Measurements from ENCODE around the gene ZCCHC17.
A peak's percentile ranks its signal among the peaks of the same experiment; 100 is the strongest.

The ZCCHC17 gene

DNA sequence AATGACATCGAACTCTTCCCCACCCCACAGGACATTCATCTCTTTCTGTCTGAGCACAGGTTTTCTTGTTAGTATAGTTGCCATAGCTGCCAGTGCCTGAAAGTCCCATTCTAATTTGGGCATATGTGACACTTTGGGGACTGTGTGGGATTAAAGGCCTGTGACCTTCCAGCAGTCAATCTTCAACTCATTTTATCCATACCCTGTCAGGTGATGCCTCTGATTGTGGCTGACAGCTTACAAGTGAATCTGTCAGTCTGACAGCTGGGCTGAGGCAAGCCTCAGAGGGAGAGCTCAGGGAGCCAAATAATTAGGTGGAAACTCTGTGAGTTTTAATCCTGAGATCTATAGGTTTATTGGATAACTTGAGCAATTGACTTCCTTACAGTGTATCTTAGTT, 29.6 kb downstream of the ZCCHC17 start:
- H3K4me3 ChIP-seq (ENCODE audit: low read depth, low read length) = no peak overlapping the region
- TF ChIP-seq, protein P1, sequence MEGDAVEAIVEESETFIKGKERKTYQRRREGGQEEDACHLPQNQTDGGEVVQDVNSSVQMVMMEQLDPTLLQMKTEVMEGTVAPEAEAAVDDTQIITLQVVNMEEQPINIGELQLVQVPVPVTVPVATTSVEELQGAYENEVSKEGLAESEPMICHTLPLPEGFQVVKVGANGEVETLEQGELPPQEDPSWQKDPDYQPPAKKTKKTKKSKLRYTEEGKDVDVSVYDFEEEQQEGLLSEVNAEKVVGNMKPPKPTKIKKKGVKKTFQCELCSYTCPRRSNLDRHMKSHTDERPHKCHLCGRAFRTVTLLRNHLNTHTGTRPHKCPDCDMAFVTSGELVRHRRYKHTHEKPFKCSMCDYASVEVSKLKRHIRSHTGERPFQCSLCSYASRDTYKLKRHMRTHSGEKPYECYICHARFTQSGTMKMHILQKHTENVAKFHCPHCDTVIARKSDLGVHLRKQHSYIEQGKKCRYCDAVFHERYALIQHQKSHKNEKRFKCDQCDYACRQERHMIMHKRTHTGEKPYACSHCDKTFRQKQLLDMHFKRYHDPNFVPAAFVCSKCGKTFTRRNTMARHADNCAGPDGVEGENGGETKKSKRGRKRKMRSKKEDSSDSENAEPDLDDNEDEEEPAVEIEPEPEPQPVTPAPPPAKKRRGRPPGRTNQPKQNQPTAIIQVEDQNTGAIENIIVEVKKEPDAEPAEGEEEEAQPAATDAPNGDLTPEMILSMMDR (IDR thresholded peaks at IDR 0.05; ENCODE audit: low read depth, low read length, missing control alignments) = no peak
- no peak for DNase-seq (ENCODE audit: low read depth)

DNA sequence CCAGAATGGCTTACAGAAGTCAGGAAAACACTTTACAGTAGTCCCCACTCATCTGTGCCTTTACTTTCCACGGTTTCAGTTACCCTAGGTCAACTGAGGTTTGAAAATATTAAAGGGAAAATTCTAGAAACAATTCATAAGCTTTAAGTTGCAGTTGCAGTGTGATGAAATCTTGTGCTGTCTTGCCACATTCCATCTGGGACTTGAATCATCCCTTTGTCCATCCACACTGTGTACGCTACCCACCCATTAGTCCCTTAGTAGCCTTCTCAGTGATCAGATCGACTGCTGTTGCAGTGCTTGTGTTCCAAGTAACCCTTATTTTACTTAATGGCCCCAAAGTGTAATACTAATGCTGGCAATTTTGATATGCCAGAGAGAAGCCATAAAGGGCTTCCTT, 30.5 kb downstream of the ZCCHC17 start:
- no peak for DNase-seq (ENCODE audit: low read depth)
- no peak overlapping the region for H3K4me3 ChIP-seq (ENCODE audit: low read depth, low read length)
- TF ChIP-seq, protein P1 (IDR thresholded peaks at IDR 0.05; ENCODE audit: low read depth, low read length, missing control alignments) = no peak

DNA sequence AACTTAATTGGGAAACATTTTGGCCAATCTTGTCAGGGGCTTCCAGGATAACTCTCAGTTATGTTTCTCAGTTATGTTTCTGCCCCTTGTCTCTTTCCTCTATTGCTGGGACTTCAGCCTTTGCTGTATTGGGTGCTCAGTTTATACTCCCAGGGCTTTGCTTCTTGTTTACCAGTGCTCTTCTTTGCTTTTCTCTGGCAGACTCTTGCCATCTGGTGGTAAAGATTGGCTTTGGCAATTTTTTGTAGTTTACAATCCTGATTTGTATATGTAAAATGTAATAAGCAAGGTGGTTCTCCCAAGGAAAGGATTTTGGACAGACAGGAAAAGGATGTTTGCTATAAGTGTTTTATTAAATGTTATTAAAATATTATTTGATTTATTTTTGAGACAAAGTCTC, 38.2 kb downstream of the ZCCHC17 start:
- no peak for DNase-seq (ENCODE audit: low read depth)
- no peak overlapping the region for H3K4me3 ChIP-seq (ENCODE audit: low read depth, low read length)
- TF ChIP-seq, protein P1 (IDR thresholded peaks at IDR 0.05; ENCODE audit: low read depth, low read length, missing control alignments) = peak; percentile 23

DNA sequence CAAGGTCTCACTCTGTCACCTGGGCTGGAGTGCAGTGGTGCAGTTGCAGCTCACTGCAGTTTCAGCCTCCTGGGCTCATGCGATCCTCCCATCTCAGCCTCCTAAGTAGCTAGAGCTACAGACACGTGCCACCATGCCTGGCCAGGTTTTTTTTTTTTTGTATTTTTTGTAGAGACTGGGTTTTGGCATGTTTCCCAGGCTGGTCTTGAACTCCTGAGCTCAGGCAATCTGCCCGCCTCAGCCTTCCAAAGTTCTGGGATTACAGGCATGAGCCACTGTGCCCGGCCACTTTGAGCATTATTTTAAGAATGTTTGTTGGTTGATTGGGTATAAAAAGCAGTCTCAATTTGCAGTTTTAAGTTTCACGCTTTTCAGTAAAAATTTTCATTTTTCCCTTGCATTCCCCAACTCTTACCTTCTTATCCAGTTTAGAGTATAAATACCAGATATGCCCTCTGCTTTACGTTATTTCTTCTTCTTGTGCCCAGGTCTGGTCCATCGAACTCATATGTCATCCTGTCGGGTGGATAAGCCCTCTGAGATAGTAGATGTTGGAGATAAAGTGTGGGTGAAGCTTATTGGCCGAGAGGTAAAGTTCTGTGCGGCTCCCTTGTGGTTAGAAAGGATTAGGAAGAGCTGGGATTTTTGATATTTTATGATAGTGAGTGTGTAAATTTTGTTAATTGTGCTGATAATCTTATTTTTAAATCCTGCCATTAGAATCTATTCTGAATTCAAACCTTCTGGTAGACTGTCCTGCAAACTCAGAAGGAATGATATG, 40.0 kb downstream of the ZCCHC17 start:
- TF ChIP-seq, protein P1 (IDR thresholded peaks at IDR 0.05; ENCODE audit: low read depth, low read length, missing control alignments) = no peak
- no peak for DNase-seq (ENCODE audit: low read depth)
- H3K4me3 ChIP-seq (ENCODE audit: low read depth, low read length) = no peak overlapping the region

DNA sequence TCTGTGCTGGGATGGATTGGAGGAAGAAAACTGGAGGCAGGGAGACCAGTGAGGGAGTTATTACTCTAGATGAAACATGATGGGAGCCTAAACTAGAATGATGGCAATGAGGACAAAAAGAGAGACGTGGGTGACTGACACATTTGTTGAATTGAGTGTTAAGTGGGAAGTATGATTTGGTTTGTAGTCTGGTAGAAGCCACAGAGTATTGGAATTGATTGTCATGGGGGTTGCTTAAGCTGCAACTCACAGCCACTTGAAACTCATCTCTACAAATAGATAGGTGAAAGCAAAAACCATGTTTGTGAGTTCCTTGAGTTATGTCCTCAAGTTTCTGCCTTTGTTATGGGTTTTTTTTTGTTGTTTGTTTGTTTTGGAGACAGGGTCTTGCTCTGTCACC, 47.7 kb downstream of the ZCCHC17 start:
- TF ChIP-seq, protein P1 (IDR thresholded peaks at IDR 0.05; ENCODE audit: low read depth, low read length, missing control alignments) = no peak
- no peak for DNase-seq (ENCODE audit: low read depth)
- no peak overlapping the region for H3K4me3 ChIP-seq (ENCODE audit: low read depth, low read length)

DNA sequence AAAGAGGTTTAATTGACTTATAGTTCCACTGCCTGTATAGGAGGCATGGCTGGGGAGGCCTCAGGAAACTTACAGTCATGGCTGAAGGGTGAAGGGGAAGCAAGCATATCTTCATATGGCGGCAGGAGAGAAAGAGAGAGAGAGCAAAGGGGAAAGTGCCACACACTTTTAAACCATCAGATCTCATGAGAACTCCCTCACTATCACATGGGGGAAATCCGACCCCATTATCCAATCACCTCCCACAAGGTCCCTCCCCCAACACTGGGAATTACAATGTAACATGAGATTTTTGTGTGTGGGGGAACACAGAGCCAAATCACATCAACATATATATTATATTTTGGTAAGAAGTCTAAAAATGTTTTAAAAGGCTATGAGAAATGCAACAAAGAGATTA, 48.8 kb downstream of the ZCCHC17 start:
- TF ChIP-seq, protein P1 (IDR thresholded peaks at IDR 0.05; ENCODE audit: low read depth, low read length, missing control alignments) = no peak
- H3K4me3 ChIP-seq (ENCODE audit: low read depth, low read length) = no peak overlapping the region

DNA sequence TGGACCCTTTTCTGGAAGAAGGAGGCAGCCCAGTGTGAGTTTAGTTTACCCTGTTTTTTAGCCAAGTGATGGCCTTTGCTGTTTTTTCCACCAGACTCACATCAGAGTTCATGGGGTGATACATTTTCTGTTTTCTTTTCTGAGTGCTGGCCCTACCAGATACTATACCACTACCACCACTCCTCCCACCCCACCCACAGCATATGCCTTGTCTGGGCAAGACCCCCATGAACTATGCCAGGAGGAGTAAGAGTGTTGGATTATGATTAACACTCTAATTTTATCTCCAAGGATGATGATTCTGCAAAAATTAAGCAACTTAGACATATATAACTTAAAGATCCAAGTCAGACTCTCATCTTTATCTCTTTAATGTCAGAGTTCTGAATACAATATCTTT, 50.0 kb downstream of the ZCCHC17 start:
- TF ChIP-seq, protein P1 (IDR thresholded peaks at IDR 0.05; ENCODE audit: low read depth, low read length, missing control alignments) = no peak
- DNase-seq (ENCODE audit: low read depth) = no peak

More for the DNA sequence above, 48.8 kb downstream of the ZCCHC17 start:
- DNase-seq (ENCODE audit: low read depth) = no peak

More for the DNA sequence above, 50.0 kb downstream of the ZCCHC17 start:
- no peak overlapping the region for H3K4me3 ChIP-seq (ENCODE audit: low read depth, low read length)

All from GM12864 (cell line).